Effector memory CD4-positive, alpha-beta T cell (primary cell): ENCODE measurements around the gene PSRC1.

Experiments used
- DNase-seq, 3 donors: peaks; one replicate each; pipeline ENCODE4 v3.0.0-alpha.2; 2020
- H3K27ac ChIP-seq: 2 replicates; pipeline ENCODE4 v1.7.0; 2013; ENCODE audit warnings: mild to moderate bottlenecking, low read length, moderate library complexity; ENCODE audit not compliant: insufficient read depth, poor library complexity, severe bottlenecking
- H3K27me3 ChIP-seq: replicated peaks from 2 replicates; pipeline ENCODE4 v1.7.0; 2013; ENCODE audit warnings: mild to moderate bottlenecking, low read length; ENCODE audit not compliant: insufficient read depth, control insufficient read depth, poor library complexity, severe bottlenecking
- H3K36me3 ChIP-seq: 2 replicates; pipeline ENCODE4 v1.7.0; 2013; ENCODE audit warnings: mild to moderate bottlenecking, low read length, moderate library complexity; ENCODE audit not compliant: control insufficient read depth, insufficient read depth
- H3K4me1 ChIP-seq: 2 replicates; pipeline ENCODE4 v1.7.0; 2013; ENCODE audit warnings: low read length, mild to moderate bottlenecking; ENCODE audit not compliant: control insufficient read depth, insufficient read depth, poor library complexity, severe bottlenecking
- H3K4me3 ChIP-seq: 2 replicates; pipeline ENCODE4 v1.7.0; 2013; ENCODE audit warnings: low read length, low read depth, mild to moderate bottlenecking; ENCODE audit not compliant: insufficient read depth, poor library complexity, severe bottlenecking
- H3K9me3 ChIP-seq: 2 replicates; pipeline ENCODE4 v1.7.0; 2013; ENCODE audit warnings: mild to moderate bottlenecking, low read length, moderate library complexity; ENCODE audit not compliant: control insufficient read depth

Gene PSRC1

DNA sequence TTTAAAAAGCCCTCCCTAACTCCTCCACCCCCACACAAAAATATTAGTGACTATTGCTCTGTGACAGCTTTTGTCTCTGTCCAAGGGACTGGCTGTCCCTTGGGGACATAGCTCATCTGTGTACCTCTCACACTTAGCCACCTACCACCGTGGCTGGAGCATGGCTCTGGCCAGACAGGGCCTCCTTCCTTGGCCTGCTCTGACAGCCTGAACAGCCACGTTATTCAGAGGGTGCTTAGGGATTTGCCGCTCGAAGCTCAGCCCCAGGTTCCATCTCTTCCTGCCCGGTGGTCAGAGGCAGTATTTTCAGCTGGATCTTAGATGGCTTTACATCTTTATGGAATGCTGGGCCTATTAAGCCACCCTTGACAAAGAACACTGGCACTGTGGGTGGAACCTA lies 39.7 kb downstream of the PSRC1 start:
- Histone ChIP-seq H3K27me3 (no peaks in the 10 kb centered on the region), H3K4me3 (no peak overlapping the region), H3K9me3 (no peaks in the 10 kb centered on the region), H3K36me3 (no peaks in the 10 kb centered on the region), H3K4me1 (peaks cover 4% of the 10 kb centered on the region), H3K27ac (no peak overlapping the region)
- DNase-seq: no peak

DNA sequence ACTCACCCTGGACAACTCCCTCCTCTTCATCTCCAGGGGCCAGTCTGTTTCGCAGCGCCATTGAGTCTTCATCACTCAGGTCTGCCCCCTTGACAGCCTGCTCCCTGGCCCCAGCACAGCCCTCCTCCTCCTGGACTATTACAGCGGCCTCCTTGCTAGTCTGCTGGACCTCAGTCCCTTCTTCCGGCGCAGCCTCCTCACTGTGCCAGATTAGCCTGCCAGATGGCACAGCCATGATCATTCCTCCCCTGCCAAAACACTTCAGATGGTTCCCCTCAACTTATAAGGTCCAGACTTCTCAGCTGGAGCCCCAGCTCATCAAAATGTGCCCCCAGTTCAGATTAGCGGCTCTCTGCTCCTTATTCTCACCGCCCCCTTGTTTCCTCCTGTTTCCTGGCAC lies 40.6 kb downstream of the PSRC1 start:
- H3K36me3 ChIP-seq: peaks cover 8% of the 10 kb centered on the region
- no peaks in the 10 kb centered on the region for H3K9me3 ChIP-seq
- no peak overlapping the region for H3K27ac ChIP-seq
- no peaks in the 10 kb centered on the region for H3K27me3 ChIP-seq
- no peak overlapping the region for H3K4me3 ChIP-seq
- DNase-seq: no peak
- peaks cover 4% of the 10 kb centered on the region for H3K4me1 ChIP-seq

DNA sequence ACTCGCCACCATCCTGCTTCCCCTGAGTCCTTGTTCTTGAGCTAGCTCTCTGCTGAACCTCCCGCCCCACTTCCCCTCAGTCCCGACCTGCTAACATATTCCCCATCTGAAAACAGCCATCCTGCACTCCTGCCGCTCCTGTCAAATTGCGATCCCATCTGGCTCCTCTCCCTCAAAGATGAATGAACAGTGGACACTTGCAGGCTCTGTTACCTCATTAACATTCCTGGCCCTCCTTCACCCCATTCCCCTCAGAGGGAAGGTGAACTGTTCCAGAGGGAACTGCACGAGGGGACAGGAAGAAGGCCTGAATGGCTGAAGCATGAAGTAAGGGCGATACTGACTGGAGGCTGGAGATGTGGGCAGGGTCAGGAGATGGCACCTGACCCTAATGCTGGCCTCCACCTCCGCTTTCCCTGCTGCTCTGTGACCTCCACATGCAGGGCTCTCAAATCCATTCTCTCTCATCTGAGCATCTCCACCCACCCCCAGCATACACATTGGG lies 41.1 kb downstream of the PSRC1 start:
- Histone ChIP-seq H3K27me3 (no peaks in the 10 kb centered on the region), H3K36me3 (peaks cover 13% of the 10 kb centered on the region), H3K27ac (no peak overlapping the region), H3K9me3 (no peaks in the 10 kb centered on the region), H3K4me1 (peaks cover 4% of the 10 kb centered on the region), H3K4me3 (no peak overlapping the region)
- no peak for DNase-seq

DNA sequence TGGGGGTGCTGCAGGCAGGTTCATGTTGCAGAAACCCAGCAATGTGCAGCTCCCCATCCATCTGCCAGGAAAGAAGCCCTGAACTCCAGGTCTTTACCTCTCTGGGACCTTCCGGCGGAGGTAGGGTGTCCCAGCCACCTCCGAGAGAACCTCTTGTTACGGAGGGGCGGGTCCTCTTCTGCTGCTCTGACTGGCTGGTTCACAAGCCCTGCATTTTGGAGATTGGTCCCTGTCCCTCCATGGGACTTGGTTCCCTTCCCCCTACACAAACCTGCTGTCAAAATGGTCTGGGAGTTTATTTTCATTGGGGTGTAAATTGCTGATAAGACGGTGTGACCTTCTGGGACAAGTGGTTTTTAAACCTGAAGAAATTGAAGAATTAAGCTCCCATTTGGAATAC lies 41.6 kb downstream of the PSRC1 start:
- Histone ChIP-seq H3K27ac (no peak overlapping the region), H3K27me3 (no peaks in the 10 kb centered on the region), H3K4me3 (no peak overlapping the region)

DNA sequence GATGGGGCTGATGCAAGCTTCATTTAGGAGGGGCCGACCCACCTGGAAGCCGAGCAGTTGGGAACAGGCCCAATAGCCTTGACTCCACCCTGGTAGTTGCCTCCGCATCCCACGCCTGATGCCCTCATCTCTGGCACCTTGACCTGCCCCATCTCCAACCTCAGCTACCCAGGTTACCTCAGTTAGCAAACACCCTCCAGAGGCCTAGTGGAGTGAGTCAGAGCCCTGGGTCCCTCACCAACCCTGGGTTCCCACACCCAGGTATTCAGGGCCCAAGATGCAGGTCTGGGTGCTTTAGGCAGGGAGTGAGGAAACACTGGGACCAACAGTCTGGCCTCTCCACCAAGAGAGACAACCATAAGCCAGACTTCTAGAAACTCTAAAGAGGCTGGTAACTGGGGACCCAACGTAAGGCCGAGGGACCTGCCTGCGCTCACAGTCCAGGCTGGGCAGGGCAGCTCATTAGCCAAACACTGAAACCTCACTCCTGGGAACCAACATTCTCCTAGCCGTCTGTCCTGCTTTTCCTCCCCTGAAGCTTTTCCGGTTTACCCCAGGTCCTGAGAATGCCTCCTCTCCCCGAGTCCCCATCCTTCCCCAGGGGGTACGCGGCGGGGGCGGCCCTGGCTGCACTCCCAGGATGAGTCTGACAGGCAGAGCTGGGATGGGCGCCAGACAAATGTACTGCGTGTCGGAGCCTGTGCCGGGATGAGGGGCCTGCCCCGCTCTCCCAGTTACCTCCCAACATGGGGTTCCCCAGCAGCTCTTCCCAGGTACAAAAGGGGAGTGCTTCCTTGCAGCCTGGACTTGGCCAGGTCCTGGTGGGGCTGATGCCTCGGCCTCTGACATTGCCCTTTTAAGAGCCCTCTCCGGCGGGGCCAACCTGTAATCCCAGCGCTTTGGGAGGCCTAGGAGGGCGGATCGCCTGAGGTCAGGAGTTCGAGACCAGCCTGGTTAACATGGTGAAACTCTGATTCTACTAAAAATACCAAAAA lies 42.5 kb downstream of the PSRC1 start:
- Histone ChIP-seq H3K27ac (no peak overlapping the region), H3K9me3 (no peaks in the 10 kb centered on the region), H3K4me1 (peaks cover 4% of the 10 kb centered on the region), H3K4me3 (no peak overlapping the region), H3K36me3 (peaks cover 27% of the 10 kb centered on the region), H3K27me3 (no peaks in the 10 kb centered on the region)
- no peak for DNase-seq

More for the DNA sequence above, 41.6 kb downstream of the PSRC1 start:
- peaks cover 18% of the 10 kb centered on the region for H3K36me3 ChIP-seq
- peaks cover 4% of the 10 kb centered on the region for H3K4me1 ChIP-seq
- no peak for DNase-seq
- no peaks in the 10 kb centered on the region for H3K9me3 ChIP-seq

DNA sequence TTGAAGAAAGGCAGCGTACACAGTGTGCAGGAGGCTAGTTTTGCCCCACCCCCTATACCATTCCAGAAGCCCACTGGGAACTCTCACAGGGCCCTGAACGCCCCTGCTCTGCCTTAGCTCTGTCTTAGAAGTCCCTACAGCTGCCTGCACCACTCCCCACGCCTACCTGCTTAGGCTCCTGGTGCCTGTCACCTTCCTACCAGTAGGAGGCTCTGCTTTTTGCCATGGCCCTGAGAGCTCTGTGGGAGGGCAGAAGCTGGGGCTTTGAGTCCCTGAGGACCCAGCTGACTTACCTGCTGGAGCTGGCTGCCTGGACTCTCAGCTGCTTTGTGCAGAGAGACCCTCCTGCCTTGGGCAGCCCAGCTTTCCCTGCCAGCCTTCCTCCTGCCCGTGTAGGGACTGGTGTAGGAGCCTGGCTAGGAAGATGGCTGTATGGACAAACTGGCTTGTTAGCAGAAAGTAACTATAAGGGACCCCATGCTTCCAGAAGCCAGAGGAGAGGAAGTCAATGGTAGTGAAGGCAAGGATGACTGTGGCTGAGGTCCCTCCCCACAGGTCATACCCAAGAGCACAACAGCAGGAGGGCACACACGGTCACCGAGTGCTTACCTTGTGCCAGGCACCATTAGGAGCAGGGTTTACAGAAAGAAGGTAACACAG lies 43.4 kb downstream of the PSRC1 start:
- Histone ChIP-seq H3K4me1 (peaks cover 4% of the 10 kb centered on the region), H3K36me3 (peaks cover 35% of the 10 kb centered on the region), H3K4me3 (no peak overlapping the region), H3K27me3 (no peaks in the 10 kb centered on the region), H3K9me3 (no peaks in the 10 kb centered on the region), H3K27ac (no peak overlapping the region)
- DNase-seq: no peak

DNA sequence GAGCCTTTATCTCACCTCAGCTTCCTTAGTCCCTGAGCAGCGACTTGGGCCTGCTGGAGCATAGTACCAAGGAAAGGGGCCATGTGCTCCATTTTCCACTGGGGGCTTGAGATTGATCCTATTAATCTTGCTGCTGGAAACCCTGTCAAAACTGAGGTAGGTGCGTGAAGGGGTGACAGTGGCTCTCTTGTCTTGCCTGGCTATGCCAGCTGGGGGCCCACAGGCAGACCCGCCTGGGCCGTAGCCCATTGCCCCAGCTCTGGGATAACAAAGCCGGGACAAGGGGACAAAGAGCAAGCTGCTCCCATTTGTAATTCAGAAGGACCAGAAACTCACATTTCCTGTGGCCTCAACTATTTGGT lies 43.9 kb downstream of the PSRC1 start:
- Histone ChIP-seq H3K27me3 (no peaks in the 10 kb centered on the region), H3K4me1 (peaks cover 4% of the 10 kb centered on the region), H3K36me3 (peaks cover 38% of the 10 kb centered on the region), H3K4me3 (no peak overlapping the region), H3K27ac (no peak overlapping the region), H3K9me3 (no peaks in the 10 kb centered on the region)
- DNase-seq: no peak

DNA sequence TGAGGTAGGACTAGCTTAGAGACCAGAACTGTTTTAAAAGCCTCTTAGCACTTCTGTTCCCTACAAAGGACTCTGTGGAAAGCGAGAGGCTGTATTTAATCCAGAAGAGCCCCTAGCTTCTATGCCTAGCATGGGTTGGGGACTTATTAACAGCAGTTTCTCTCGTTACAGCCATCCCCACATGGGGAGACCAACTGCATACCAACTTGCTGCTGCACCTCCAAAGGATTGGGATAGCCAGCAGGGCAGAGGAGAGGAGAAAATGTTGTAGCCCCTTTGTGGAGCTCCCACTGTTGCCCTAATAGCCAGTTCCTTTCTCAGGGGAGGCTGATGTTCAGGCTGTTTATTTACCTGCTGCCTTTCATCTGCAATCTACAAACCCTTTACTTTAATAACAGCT lies 44.6 kb downstream of the PSRC1 start:
- H3K4me3 ChIP-seq: no peak overlapping the region
- H3K9me3 ChIP-seq: no peaks in the 10 kb centered on the region
- H3K27me3 ChIP-seq: no peaks in the 10 kb centered on the region
- peaks cover 4% of the 10 kb centered on the region for H3K4me1 ChIP-seq
- peaks cover 38% of the 10 kb centered on the region for H3K36me3 ChIP-seq
- no peak overlapping the region for H3K27ac ChIP-seq
- no peak for DNase-seq

DNA sequence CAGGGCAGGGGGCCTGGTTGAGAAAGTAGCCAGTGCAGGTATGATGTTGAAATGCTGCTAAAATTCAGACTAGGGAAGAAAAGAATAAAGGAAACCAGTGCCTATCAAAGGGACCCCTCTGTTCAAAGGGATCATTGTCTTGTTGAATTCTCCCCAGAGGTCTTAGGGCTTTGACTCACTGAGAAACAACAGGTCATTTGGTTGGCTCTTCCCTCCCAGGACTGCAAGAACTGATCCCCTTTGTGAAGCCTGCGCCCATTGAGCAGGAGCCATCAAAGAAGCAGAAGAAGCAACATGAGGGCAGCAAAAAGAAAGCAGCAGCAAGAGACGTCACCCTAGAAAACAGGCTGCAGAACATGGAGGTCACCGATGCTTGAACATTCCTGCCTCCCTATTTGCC lies 45.4 kb downstream of the PSRC1 start:
- no peak for DNase-seq
- Histone ChIP-seq H3K36me3 (peaks cover 42% of the 10 kb centered on the region), H3K27me3 (no peaks in the 10 kb centered on the region), H3K27ac (no peak overlapping the region), H3K4me3 (no peak overlapping the region), H3K4me1 (peaks cover 4% of the 10 kb centered on the region), H3K9me3 (no peaks in the 10 kb centered on the region)

DNA sequence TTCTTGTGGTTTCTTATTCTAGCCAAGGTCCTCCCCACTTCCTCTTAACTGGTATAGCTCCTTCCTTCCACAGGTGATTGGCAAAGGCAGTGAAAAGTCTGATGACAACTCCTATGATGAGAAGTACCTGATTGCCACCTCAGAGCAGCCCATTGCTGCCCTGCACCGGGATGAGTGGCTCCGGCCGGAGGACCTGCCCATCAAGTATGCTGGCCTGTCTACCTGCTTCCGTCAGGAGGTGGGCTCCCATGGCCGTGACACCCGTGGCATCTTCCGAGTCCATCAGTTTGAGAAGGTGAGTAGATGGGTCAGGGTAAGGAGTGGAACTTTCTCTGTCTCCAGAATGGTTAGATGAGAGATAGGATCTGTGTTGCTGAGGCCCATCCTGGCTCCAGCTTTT lies 47.8 kb downstream of the PSRC1 start:
- no peak overlapping the region for H3K4me3 ChIP-seq
- H3K4me1 ChIP-seq: no peaks in the 10 kb centered on the region
- H3K27me3 ChIP-seq: no peaks in the 10 kb centered on the region
- DNase-seq: no peak
- no peaks in the 10 kb centered on the region for H3K9me3 ChIP-seq
- no peak overlapping the region for H3K27ac ChIP-seq
- H3K36me3 ChIP-seq: peaks cover 64% of the 10 kb centered on the region
